ENCODE results near the gene NAGK. TPM values are rescaled to one million over a fixed set of nuclear protein-coding genes. Genes with fewer than 3 reads are reported as not detected.

NAGK gene
- polyA plus RNA-seq, 1 donor, result 81.5 TPM

DNA sequence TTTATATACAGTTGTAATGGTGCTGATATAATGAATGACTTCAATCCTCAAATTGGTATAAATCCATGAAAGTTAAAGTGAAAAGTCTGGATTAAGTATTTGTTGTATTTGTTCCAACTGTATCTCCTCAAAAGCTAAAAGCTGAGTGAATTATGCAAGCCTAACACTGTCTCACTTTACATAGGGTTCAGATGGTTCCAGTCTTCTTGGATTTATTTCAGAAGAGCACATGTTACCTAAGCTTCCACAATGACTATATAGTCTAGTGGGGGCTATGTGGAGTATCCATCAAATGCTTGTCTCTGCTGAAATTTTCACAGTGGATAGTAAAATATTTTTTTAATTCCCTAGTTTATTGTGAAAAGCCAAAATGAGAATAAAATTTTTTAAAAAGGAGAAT lies 48.6 kb downstream of the NAGK start:
- DNase-seq, result no peak

DNA sequence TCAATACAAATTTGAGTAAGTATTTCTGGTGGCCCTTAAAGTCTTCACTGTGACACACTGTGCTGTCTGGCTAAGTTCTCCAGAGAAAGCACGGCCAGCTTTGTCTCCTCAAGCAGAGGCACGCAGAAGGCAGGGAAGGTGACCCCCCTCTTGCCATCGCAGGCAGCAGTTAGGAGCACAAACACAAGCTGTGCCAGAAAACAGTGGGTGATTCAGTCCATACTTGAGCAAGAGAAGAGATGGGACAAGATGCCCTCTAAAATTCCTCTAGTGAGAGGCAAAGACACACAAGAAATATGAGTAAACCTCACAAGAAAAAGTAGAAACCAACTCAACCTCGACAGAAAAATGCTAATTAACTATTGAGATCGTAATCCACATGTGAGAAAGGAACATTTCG lies 51.7 kb downstream of the NAGK start:
- DNase-seq, result no peak

DNA sequence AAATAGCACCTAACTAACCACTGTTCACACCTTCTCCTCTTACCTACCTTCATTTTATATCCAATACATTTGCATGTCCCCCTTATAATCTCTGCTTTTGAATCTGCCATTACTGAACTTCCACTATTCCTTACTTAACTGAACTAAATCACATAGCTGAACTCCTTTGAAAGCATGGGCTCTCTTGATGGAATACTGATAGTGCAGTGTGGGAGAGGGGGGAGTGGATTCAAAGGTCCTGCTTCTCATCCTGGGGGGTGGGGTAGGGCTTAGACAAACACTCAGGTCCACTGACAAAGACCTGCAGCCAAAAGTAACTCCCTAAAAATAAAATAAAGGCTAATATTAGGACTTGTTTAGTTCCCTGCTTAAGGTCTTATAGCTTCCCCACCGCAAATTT lies 53.0 kb downstream of the NAGK start:
- no peak for DNase-seq

DNA sequence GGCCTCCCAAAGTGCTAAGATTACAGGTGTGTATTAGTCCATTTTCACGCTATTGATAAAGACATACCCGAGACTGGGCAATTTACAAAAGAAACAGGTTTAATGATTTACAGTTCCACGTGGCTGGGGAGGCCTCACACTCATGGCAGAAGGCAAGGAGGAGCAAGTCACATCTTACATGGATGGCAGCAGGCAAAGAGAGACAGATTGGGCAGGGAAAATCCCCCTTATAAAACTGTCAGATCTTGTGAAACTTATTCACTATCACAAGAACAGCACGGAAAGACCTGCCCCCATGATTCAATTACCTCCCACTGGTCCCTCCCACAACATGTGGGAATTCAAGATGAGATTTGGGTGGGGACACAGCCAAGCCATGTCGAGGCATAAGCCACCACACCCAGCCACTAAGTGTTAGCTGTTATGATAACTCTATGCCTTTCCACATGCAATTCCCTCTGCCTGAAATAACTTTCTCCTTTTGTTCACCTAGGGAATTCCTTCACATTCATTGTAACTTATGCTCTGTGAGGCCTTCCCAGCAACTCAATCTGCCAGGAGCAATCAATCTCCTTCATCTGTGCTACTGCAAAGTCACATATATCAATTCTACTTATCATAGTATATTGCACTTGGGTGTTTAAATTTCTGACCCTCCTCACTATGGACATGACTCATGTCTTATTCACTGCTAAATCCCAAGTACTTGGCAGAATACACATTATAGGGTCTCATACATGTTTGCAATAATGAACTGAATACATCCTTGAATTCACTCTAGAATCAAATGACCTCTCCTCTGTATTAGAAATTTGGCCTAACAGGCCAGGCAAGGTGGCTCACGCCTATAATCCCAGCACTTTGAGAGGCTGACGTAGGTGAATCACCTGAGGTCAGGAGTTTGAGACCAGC lies 54.2 kb downstream of the NAGK start:
- DNase-seq, result no peak

DNA sequence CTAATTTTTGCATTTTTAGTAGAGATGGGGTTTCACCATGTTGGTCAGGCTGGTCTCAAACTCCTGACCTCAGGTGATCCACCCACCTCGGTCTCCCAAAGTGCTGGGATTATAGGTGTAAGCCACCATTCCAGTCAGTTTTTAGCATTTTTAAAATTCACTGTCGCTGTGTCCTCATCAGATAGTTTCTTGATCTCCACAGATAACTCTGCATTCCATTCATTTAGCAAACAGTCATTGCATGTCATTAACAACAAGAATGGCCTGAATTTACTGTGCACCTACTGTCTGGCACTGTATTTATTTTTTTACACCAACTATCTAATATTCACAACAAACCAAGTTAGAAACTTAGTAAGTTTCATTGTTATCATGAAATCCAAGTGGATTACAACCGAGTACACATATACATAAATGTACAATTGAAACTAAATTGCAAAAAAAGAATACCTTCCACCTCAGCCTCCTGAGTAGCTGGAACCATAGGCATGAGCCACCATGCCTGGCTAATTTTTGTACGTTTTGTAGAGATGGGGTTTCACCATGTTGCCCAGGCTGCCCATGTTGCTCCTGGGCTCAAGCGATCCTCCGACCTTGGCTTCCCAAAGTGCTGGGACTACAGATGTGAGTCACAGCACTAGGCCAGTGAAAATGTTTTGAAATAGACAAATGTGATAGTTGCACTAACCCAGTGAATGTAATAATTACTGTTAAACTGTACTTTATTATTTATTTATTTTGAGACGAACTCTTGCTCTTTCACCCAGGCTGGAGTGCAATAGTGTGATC lies 57.3 kb downstream of the NAGK start:
- DNase-seq, result no peak

DNA sequence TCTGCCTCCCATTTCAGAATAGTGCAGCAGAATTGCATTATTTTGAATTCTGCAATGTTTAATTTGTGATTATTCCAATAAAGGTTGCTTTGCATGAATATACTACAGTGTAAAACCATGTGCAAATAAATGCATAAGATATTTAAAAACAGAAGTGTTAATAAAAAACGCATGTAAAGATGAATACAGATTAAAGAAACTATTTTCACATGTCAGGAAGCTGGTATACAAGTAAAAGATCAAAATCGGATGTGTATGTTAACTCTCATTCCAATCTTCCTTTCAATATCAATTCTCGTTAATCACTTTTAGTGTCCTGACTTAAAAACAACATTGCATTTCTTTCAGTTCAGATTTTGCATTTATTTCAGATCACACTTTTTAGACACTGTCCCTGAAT lies 58.5 kb downstream of the NAGK start:
- DNase-seq, result no peak

Other genes starting within 250 kb of the NAGK start
- 0.36 TPM for gene CLEC4F, start 248.0 kb upstream of the NAGK start, polyA plus RNA-seq (ENCODE audit: insufficient read length)
- 0.27 TPM for gene CD207, start 232.8 kb upstream of the NAGK start, polyA plus RNA-seq (ENCODE audit: insufficient read length)
- gene VAX2, start 168.1 kb upstream of the NAGK start, polyA plus RNA-seq (ENCODE audit: insufficient read length), result 5.2 TPM
- 1.3 TPM for gene ATP6V1B1, start 132.7 kb upstream of the NAGK start, polyA plus RNA-seq (ENCODE audit: insufficient read length)
- gene ANKRD53, start 90.0 kb upstream of the NAGK start, polyA plus RNA-seq (ENCODE audit: insufficient read length), result 1.5 TPM
- 40.2 TPM for gene TEX261, start 73.8 kb upstream of the NAGK start, polyA plus RNA-seq (ENCODE audit: insufficient read length)
- gene MCEE, start 61.6 kb downstream of the NAGK start, polyA plus RNA-seq (ENCODE audit: insufficient read length), result 22.1 TPM
- gene MPHOSPH10, start 62.0 kb downstream of the NAGK start, polyA plus RNA-seq (ENCODE audit: insufficient read length), result 27.3 TPM
- gene PAIP2B, start 158.5 kb downstream of the NAGK start, polyA plus RNA-seq (ENCODE audit: insufficient read length), result 3.5 TPM

Data from hindlimb muscle (tissue), 1 donor.